Chondrocyte (in vitro differentiated cells): ENCODE measurements around the gene FAM234B. TPM values are rescaled to one million over a fixed set of nuclear protein-coding genes. Genes with fewer than 3 reads are reported as not detected.

Experiments
- DNase-seq: peaks from one replicate; pipeline ENCODE4 v3.0.0; 2021; ENCODE audit warnings: mixed read lengths, low spot score
- H3K27ac Mint-ChIP-seq: one replicate; pipeline ENCODE4 v1.8.0; 2021; ENCODE audit warnings: mild to moderate bottlenecking, moderate library complexity, mixed read lengths; ENCODE audit not compliant: unreplicated experiment
- H3K27me3 Mint-ChIP-seq: 2 replicates; pipeline ENCODE4 v1.8.0; 2021; ENCODE audit warnings: low read depth, mixed read lengths
- H3K36me3 Mint-ChIP-seq: 2 replicates; pipeline ENCODE4 v1.8.0; 2021; ENCODE audit warnings: low read depth, mixed read lengths
- H3K4me1 Mint-ChIP-seq: 2 replicates; pipeline ENCODE4 v1.8.0; 2021; ENCODE audit warnings: low read depth, mild to moderate bottlenecking, mixed read lengths
- H3K4me3 Mint-ChIP-seq: one replicate; pipeline ENCODE4 v1.8.0; 2021; ENCODE audit warnings: mild to moderate bottlenecking, moderate library complexity, mixed read lengths; ENCODE audit not compliant: unreplicated experiment
- H3K9me3 Mint-ChIP-seq: 2 replicates; pipeline ENCODE4 v1.8.0; 2021; ENCODE audit warnings: low read depth, mixed read lengths
- CTCF ChIP-seq: fragments of 200-600 bp; sonication (generic); IDR thresholded peaks from 2 replicates; pipeline ENCODE4 v1.5.0; 2021; ENCODE audit warnings: antibody characterized with exemption, mild to moderate bottlenecking, moderate library complexity
- total RNA-seq: library from RNA; stranded (reverse); gene quantifications from 3 replicates; pipeline ENCODE4 v1.2.1, GENCODE V29; 2021

FAM234B gene
- total RNA-seq, 1 donor from 2014 or later = 3.8 TPM

DNA sequence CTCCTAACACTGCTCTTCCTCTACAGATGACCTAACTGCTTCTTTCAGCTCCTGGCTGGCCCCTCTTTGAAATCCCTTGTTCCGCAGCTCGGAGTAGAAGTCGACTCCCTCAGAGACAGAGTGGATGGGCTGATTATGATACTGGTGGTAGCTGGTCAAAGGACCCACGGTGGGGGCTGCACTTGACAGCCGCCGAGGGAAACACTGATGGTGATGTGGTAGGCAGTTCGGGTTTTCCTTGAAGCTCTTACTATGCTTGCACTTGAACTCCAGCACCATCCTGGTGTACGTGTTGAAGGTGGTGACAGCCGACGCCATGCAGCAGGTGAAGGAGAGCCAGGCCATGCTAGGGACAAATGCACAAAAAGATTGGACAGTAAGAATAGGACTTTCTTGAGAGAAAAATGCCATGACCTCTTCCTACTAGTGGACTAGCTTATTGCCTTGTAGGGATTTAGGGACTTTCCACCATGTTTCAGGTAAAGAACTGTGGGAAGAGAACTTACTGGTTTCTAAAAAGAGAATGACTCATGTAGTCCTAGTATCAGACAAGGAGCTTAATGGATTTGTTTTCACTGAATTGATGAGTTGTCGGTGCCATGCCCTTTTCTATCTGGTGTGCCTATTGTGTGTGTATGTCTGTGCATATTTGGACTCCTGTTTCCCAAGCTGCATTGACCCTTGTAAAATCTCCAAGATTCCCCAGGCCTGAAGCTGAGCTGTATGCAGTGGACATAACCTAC is 40.9 kb downstream of the FAM234B start:
- H3K9me3 Mint-ChIP-seq = no peaks in the 10 kb centered on the region
- peaks cover 9% of the 10 kb centered on the region for H3K36me3 Mint-ChIP-seq
- no peak overlapping the region for H3K27ac Mint-ChIP-seq
- TF ChIP-seq CTCF = no peak
- no peak overlapping the region for H3K4me3 Mint-ChIP-seq
- H3K4me1 Mint-ChIP-seq = no peaks in the 10 kb centered on the region
- no peaks in the 10 kb centered on the region for H3K27me3 Mint-ChIP-seq
- no peak for DNase-seq

GRCh38 chr12:13085968-13086686 is 41.9 kb downstream of the FAM234B start:
- H3K27ac Mint-ChIP-seq = no peak overlapping the region
- no peaks in the 10 kb centered on the region for H3K4me1 Mint-ChIP-seq
- DNase-seq = no peak

GRCh38 chr12:13087766-13088165 is 43.6 kb downstream of the FAM234B start:
- H3K4me3 Mint-ChIP-seq = no peak overlapping the region
- H3K4me1 Mint-ChIP-seq = no peaks in the 10 kb centered on the region
- H3K27ac Mint-ChIP-seq = no peak overlapping the region
- no peak for DNase-seq
- H3K9me3 Mint-ChIP-seq = no peaks in the 10 kb centered on the region
- TF ChIP-seq CTCF = no peak
- H3K27me3 Mint-ChIP-seq = no peaks in the 10 kb centered on the region
- H3K36me3 Mint-ChIP-seq = peaks cover 4% of the 10 kb centered on the region

More at GRCh38 chr12:13085968-13086686, 41.9 kb downstream of the FAM234B start:
- no peak for TF ChIP-seq CTCF
- Mint-ChIP-seq H3K27me3 (no peaks in the 10 kb centered on the region), H3K9me3 (no peaks in the 10 kb centered on the region), H3K36me3 (peaks cover 4% of the 10 kb centered on the region), H3K4me3 (no peak overlapping the region)

DNA sequence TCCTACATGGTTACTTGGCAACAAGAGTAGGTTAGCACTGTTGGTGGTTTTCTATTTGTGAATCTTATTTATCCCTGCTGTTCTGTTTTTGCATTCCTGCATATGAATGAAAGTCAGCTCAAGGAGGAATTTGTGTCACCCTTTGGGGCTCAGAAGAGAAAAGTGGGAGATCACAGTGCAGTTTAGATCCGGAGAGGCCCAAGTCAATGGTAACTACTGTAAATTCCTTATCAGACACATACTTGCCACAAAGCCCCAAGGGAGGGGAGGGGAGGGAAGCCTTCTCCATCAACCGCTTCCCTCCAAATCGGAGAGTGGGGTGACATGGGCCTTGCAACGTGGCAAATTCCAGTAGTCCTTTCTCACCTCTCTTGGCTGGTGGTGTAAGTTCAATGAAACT is 44.3 kb downstream of the FAM234B start:
- Mint-ChIP-seq H3K4me3 (no peak overlapping the region), H3K9me3 (no peaks in the 10 kb centered on the region), H3K27me3 (no peaks in the 10 kb centered on the region), H3K36me3 (peaks cover 4% of the 10 kb centered on the region), H3K4me1 (peaks cover 5% of the 10 kb centered on the region), H3K27ac (no peak overlapping the region)
- TF ChIP-seq CTCF = no peak
- DNase-seq = no peak

DNA sequence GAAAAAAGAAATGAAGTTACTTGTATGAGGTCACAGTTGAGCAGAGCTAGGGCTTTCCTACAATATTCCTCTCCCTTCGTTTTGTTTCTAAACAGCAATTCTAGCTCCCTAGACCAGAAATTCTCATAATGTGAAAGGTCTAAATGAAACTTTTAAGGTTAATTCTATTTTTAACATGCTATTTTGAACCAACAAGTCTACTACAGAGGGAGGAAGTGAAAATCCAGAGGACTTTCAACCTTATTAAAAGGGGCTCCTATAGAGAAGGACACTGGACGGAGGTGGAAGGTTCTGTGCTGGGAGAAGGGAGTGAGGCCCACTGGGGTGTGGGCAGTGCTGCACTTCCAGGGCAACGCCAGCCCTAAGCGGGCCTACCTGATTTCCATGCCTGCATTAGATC is 45.9 kb downstream of the FAM234B start:
- no peaks in the 10 kb centered on the region for H3K27me3 Mint-ChIP-seq
- peaks cover 20% of the 10 kb centered on the region for H3K4me1 Mint-ChIP-seq
- DNase-seq = no peak
- H3K27ac Mint-ChIP-seq = no peak overlapping the region
- TF ChIP-seq CTCF = no peak
- H3K9me3 Mint-ChIP-seq = no peaks in the 10 kb centered on the region
- no peak overlapping the region for H3K4me3 Mint-ChIP-seq
- peaks cover under 1% of the 10 kb centered on the region for H3K36me3 Mint-ChIP-seq
